ENCODE results near the gene SUMF1. TPM values are rescaled to one million over a fixed set of nuclear protein-coding genes. Genes with fewer than 3 reads are reported as not detected.
A peak's percentile ranks its signal among the peaks of the same experiment; 100 is the strongest.

Gene SUMF1
- total RNA-seq, 3 donors from 2014 or later, result 29.3 to 38.3 (median 32.1) TPM

DNA sequence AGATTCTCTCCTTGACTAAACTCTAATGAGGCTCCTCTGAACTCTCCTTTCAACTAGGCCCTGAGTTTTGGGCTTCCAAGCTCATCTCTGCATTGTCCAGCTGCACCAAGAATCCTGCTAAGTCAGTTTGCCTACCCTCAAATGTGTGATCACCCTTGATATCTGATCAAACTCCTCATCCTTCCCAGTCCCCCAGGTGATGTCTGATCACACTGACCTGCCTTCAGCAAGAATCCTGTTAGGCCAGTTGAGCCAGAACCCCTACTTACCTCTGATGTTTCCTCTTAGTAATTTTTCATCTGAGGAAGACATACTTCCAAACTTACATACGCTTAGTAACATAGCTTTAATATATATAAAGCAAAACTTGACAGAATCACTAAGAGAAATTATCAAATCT is 28.8 kb downstream of the SUMF1 start:
- Histone ChIP-seq H3K9me3 (no peaks in the 10 kb centered on the region), H3K4me3 (no peak overlapping the region)

GRCh38 chr3:4432259-4432658 is 34.8 kb downstream of the SUMF1 start:
- no peak overlapping the region for H3K4me3 ChIP-seq
- H3K4me1 ChIP-seq (ENCODE audit: low read depth), result no peaks in the 10 kb centered on the region
- H3K36me3 ChIP-seq (ENCODE audit: low read depth), result no peaks in the 10 kb centered on the region
- DNase-seq (no peak), ATAC-seq (no peak)
- intact Hi-C loops (cut with DNase I, micrococcal nuclease), result no loop called here
- TF ChIP-seq CTCF (IDR thresholded peaks at IDR 0.05), result no peak
- H3K9me3 ChIP-seq, result no peaks in the 10 kb centered on the region

More for the DNA sequence above, 28.8 kb downstream of the SUMF1 start:
- Histone ChIP-seq H3K36me3 (ENCODE audit: low read depth) (no peaks in the 10 kb centered on the region), H3K4me1 (ENCODE audit: low read depth) (no peaks in the 10 kb centered on the region)
- no peak for TF ChIP-seq CTCF (IDR thresholded peaks at IDR 0.05)
- no peak for ATAC-seq
- intact Hi-C loops (cut with DNase I, micrococcal nuclease), result no loop called here
- no peak for DNase-seq

DNA sequence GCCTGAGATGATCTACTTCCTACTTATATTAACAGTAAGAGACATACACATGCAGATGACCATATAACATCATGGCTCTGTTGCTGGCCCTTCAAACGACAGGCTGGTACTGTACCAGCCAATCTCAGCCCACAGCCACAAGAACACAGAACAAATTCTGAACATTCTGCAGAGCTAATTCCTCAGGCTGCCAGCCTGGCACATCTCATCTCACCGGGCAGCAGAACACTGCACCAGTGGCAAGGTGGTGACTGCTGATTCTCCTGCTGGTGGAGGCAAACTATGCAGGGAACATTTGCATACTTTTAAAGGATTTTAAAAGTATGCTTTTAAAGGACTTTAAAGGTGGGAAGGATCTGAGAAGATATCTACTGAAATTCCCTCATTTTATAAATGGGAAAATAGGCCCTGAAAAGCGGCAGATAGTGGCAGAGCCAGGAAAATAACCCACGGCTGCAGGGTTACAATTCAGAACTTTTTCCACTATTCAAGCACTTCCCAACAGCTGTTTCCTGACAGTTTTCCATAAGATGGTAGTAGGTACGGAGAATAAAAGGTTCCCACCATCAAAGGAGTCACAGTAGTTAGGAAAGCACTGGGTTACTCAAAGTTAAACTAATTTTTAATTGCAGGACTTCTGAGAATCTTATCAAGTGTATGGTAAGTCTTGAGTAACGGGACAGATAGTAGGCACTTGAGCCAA is 37.3 kb downstream of the SUMF1 start:
- no peaks in the 10 kb centered on the region for H3K4me1 ChIP-seq (ENCODE audit: low read depth)
- no peak for DNase-seq
- H3K4me3 ChIP-seq, result no peak overlapping the region
- H3K36me3 ChIP-seq (ENCODE audit: low read depth), result no peaks in the 10 kb centered on the region
- no peak for TF ChIP-seq CTCF (IDR thresholded peaks at IDR 0.05)
- intact Hi-C loops (cut with DNase I, micrococcal nuclease), result no loop called here
- no peak for ATAC-seq
- H3K9me3 ChIP-seq, result no peaks in the 10 kb centered on the region

GRCh38 chr3:4426782-4427344 is 40.2 kb downstream of the SUMF1 start:
- intact Hi-C loops (cut with DNase I, micrococcal nuclease), result no loop called here
- ATAC-seq (peak; percentile 45), DNase-seq (no peak)
- Histone ChIP-seq H3K36me3 (ENCODE audit: low read depth) (no peaks in the 10 kb centered on the region), H3K4me1 (ENCODE audit: low read depth) (no peaks in the 10 kb centered on the region), H3K4me3 (no peak overlapping the region), H3K9me3 (no peaks in the 10 kb centered on the region)
- no peak for TF ChIP-seq CTCF (IDR thresholded peaks at IDR 0.05)

- H3K9me3 ChIP-seq, result no peaks in the 10 kb centered on the region
- intact Hi-C loops (cut with DNase I, micrococcal nuclease), result no loop called here
- ATAC-seq (no peak), DNase-seq (no peak)
- H3K4me3 ChIP-seq, result no peak overlapping the region
- no peaks in the 10 kb centered on the region for H3K36me3 ChIP-seq (ENCODE audit: low read depth)
- no peaks in the 10 kb centered on the region for H3K4me1 ChIP-seq (ENCODE audit: low read depth)
- no peak for TF ChIP-seq CTCF (IDR thresholded peaks at IDR 0.05)
These were observed 40.7 kb downstream of the SUMF1 start for GRCh38 chr3:4426261-4426781.
